Colonic mucosa (tissue), 4 donors: Measurements from ENCODE around the gene TPK1. TPM values are rescaled to one million over a fixed set of nuclear protein-coding genes. Genes with fewer than 3 reads are reported as not detected.

ENCODE experiments used
- DNase-seq: peaks from one replicate; pipeline ENCODE4 v3.0.0-alpha.2; 2020
- H3K27ac ChIP-seq: fragments of 200-600 bp; one replicate; pipeline ENCODE4 v1.8.0; 2021
- H3K27me3 ChIP-seq: fragments of 200-600 bp; one replicate; pipeline ENCODE4 v1.8.0; 2021
- H3K36me3 ChIP-seq: fragments of 200-600 bp; one replicate; pipeline ENCODE4 v1.8.0; 2021
- H3K4me1 ChIP-seq: fragments of 200-600 bp; one replicate; pipeline ENCODE4 v1.8.0; 2021; ENCODE audit warnings: mild to moderate bottlenecking
- H3K4me3 ChIP-seq: fragments of 200-600 bp; one replicate; pipeline ENCODE4 v1.8.0; 2021
- H3K9ac ChIP-seq, 2 donors: one replicate each; pipeline ENCODE4 v1.7.0; 2013; ENCODE audit warnings: control low read depth in 2 of 2, low read depth in 2 of 2, low read length in 2 of 2
- H3K9me3 ChIP-seq: fragments of 200-600 bp; one replicate; pipeline ENCODE4 v1.8.0; 2021
- intact Hi-C: fragments of 100-400 bp; cut with DNase I; formaldehyde crosslinking; loops from one replicate; pipeline ENCODE4 v1.14.1; 2022
- total RNA-seq, 2 donors: library from RNA; stranded (reverse); fragmentation: NEBNext Ultra II Directional in 1 of 2; extraction: Animal tissue kit (Norgen Biotek cat#: 25700) in 1 of 2; gene quantifications; one replicate each; pipeline ENCODE4 v1.2.1, GENCODE V29; 2021
- TF ChIP-seq, protein P1 (sequence below): fragments of 200-600 bp; IDR thresholded peaks from one replicate; pipeline ENCODE4 v1.8.0; 2022; ENCODE audit warnings: antibody characterized with exemption, mild to moderate bottlenecking
- donor health status: healthy.
- donor health status: DM: no; HTN: no; CAD: no.
- donor health status: DM: no; HTN: no; CAD: no.

The TPK1 gene
- total RNA-seq, 2 donors from 2014 or later, result 8.0 to 18.8 TPM

DNA sequence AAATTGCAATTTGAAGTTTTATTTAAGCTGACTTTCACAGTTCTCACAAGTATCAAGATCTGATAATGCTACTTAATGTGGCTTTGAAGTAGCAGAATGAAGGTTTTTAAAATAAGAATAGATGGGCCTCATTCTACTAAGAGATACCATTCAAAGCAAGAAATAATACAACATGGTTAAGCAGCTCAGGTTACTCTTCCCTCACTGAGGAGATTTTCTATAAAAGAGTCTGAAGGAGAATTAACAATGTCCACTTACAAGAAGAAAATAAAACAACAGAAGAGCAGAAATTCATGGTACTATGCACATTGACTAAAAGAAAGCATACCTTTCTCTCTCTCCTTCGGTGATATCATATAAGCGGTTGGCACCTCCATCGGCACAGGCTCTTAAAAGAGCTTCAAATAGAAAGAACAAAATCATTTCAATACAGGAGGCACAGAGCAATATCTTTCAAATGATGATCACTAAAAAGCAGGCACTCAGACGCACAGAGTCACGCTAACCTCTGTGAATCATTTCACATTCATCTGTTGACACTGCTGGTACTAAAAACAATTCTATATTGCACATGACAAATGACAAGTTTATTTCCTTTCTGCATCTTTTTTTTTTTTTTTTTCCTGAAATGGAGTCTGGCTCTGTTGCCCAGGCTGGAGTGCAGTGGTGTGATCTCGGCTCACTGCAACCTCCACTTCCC, 153.1 kb downstream of the TPK1 start:
- intact Hi-C loops, result no loop called here

GRCh38 chr7:144676492-144676891, 159.4 kb downstream of the TPK1 start:
- Histone ChIP-seq H3K36me3 (no peaks in the 10 kb centered on the region), H3K9ac (no peak overlapping the region), H3K9me3 (no peaks in the 10 kb centered on the region), H3K4me1 (no peaks in the 10 kb centered on the region), H3K27me3 (no peaks in the 10 kb centered on the region), H3K4me3 (no peak overlapping the region), H3K27ac (no peak overlapping the region)
- TF ChIP-seq, protein P1, sequence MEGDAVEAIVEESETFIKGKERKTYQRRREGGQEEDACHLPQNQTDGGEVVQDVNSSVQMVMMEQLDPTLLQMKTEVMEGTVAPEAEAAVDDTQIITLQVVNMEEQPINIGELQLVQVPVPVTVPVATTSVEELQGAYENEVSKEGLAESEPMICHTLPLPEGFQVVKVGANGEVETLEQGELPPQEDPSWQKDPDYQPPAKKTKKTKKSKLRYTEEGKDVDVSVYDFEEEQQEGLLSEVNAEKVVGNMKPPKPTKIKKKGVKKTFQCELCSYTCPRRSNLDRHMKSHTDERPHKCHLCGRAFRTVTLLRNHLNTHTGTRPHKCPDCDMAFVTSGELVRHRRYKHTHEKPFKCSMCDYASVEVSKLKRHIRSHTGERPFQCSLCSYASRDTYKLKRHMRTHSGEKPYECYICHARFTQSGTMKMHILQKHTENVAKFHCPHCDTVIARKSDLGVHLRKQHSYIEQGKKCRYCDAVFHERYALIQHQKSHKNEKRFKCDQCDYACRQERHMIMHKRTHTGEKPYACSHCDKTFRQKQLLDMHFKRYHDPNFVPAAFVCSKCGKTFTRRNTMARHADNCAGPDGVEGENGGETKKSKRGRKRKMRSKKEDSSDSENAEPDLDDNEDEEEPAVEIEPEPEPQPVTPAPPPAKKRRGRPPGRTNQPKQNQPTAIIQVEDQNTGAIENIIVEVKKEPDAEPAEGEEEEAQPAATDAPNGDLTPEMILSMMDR, result no peak
- intact Hi-C loops, result no loop called here
- no peak for DNase-seq

More for the DNA sequence above, 153.1 kb downstream of the TPK1 start:
- DNase-seq, result no peak
- Histone ChIP-seq H3K4me3 (no peak overlapping the region), H3K36me3 (no peaks in the 10 kb centered on the region), H3K9ac (no peak overlapping the region), H3K9me3 (no peaks in the 10 kb centered on the region), H3K27me3 (no peaks in the 10 kb centered on the region), H3K4me1 (no peaks in the 10 kb centered on the region), H3K27ac (no peak overlapping the region)
- TF ChIP-seq, protein P1, result no peak

- Histone ChIP-seq H3K27me3 (no peaks in the 10 kb centered on the region), H3K9me3 (no peaks in the 10 kb centered on the region), H3K4me3 (no peak overlapping the region), H3K4me1 (no peaks in the 10 kb centered on the region), H3K27ac (no peak overlapping the region), H3K36me3 (no peaks in the 10 kb centered on the region), H3K9ac (no peak overlapping the region)
- intact Hi-C loops, result no loop called here
- TF ChIP-seq, protein P1, result no peak
- DNase-seq, result no peak
Measured at GRCh38 chr7:144674550-144674949, 161.3 kb downstream of the TPK1 start.

DNA sequence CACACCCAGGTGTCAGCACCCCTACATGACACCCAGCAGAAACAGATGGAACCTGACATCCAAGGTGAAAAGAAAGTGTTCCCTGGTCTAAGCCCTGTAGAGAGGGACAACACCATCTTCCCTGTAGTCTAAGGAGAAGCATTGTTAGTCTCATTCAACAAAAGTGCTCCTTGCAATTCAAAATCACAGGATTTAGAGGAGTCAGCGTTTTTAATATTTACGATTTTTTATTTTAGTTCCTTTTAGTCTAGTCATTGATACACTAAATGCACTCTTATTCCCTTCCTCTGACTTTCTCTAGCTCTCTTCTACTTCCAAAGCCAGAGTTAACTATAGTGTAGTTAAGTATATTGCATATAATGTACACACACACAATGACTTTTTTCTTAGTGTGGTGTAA, 163.0 kb downstream of the TPK1 start:
- intact Hi-C loops, result no loop called here
- Histone ChIP-seq H3K27me3 (no peaks in the 10 kb centered on the region), H3K4me1 (no peaks in the 10 kb centered on the region), H3K27ac (no peak overlapping the region), H3K9ac (no peak overlapping the region), H3K4me3 (no peak overlapping the region), H3K36me3 (no peaks in the 10 kb centered on the region), H3K9me3 (no peaks in the 10 kb centered on the region)
- DNase-seq, result no peak
- TF ChIP-seq, protein P1, result no peak

DNA sequence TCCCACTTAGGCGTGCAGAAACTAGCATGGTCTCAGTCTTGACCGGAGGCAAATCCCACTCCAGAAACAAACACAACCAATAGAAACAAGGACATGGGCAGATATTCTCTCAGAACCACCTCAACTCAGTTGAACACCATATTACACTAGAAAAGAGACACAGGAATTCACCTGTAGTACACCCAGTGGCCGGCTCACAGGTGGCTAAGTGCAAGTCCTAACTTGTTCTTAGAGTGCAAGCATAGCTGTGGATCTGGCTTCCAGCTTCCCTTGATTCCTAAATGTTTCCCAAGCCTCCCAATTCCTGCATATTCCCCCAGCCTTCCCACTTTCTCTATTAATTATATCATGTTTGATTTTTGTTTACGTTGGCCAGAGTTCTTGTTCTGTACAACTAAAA, 164.4 kb downstream of the TPK1 start:
- Histone ChIP-seq H3K4me1 (no peaks in the 10 kb centered on the region), H3K4me3 (no peak overlapping the region), H3K9me3 (no peaks in the 10 kb centered on the region), H3K27me3 (no peaks in the 10 kb centered on the region), H3K27ac (no peak overlapping the region), H3K9ac (no peak overlapping the region), H3K36me3 (no peaks in the 10 kb centered on the region)
- no peak for DNase-seq
- TF ChIP-seq, protein P1, result no peak
- intact Hi-C loops, result no loop called here
